OCI-LY3 (cell line): ENCODE measurements around the gene INTS15.

Source experiments
- EZH2phosphoT487 ChIP-seq: fragments of 200-600 bp; shearing (Covaris generic); IDR thresholded peaks from 2 replicates; pipeline ENCODE4 v1.6.1; 2018; ENCODE audit warnings: antibody characterized with exemption, mixed run types, low read depth
- TF ChIP-seq, protein P1 (sequence below): fragments of 200-600, 300-600 bp; sonication (generic); IDR thresholded peaks from 2 replicates; pipeline ENCODE4 v1.5.1; 2014; ENCODE audit warnings: antibody characterized with exemption, low read length, low read depth

DNA sequence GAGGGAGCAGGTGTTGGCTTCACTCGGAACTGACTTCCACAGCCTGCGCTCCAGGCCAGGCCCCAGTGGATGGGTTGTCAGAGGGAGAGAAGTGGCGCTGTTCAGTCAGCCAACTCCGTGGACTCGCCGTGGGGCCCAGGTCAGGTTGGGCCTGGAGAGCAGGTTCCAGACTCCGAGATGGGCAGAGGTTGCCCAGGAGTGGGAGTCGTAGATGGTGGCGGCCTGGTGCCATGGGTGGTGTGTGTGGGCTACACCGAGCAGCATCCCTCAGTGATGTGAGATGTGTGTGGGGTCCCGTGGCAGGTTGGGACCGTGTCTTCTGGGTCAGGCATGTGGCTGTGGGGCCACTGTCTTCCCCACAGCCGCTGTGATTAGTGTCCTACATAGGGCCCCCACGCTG lies 57.7 kb downstream of the INTS15 start:
- TF ChIP-seq, protein P1, sequence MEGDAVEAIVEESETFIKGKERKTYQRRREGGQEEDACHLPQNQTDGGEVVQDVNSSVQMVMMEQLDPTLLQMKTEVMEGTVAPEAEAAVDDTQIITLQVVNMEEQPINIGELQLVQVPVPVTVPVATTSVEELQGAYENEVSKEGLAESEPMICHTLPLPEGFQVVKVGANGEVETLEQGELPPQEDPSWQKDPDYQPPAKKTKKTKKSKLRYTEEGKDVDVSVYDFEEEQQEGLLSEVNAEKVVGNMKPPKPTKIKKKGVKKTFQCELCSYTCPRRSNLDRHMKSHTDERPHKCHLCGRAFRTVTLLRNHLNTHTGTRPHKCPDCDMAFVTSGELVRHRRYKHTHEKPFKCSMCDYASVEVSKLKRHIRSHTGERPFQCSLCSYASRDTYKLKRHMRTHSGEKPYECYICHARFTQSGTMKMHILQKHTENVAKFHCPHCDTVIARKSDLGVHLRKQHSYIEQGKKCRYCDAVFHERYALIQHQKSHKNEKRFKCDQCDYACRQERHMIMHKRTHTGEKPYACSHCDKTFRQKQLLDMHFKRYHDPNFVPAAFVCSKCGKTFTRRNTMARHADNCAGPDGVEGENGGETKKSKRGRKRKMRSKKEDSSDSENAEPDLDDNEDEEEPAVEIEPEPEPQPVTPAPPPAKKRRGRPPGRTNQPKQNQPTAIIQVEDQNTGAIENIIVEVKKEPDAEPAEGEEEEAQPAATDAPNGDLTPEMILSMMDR, result no peak
- TF ChIP-seq EZH2phosphoT487, result no peak
